Activated CD8-positive, alpha-beta memory T cell treated with anti-CD3 and anti-CD28 coated beads, Interleukin-2, amount 50 U/mL, for 1 hour (primary cell): ENCODE measurements around the gene LOXHD1.

ENCODE experiments used
- DNase-seq: peaks from one replicate; pipeline ENCODE4 v3.0.0-alpha.2; 2020; ENCODE audit errors: extremely low read depth

The LOXHD1 gene

GRCh38 chr18:46577546-46577945, 79.5 kb downstream of the LOXHD1 start:
- no peak for DNase-seq

- DNase-seq: no peak
These were observed 81.2 kb downstream of the LOXHD1 start for GRCh38 chr18:46575851-46576250.

- no peak for DNase-seq
These were observed 82.3 kb downstream of the LOXHD1 start for GRCh38 chr18:46574743-46575115.

- DNase-seq: no peak
These were observed 82.8 kb downstream of the LOXHD1 start for GRCh38 chr18:46574000-46574742.

GRCh38 chr18:46573156-46573555, 83.9 kb downstream of the LOXHD1 start:
- DNase-seq: no peak

- DNase-seq: no peak
These were observed 85.3 kb downstream of the LOXHD1 start for GRCh38 chr18:46571756-46572155.

- no peak for DNase-seq
These were observed 86.4 kb downstream of the LOXHD1 start for GRCh38 chr18:46570666-46571065.

GRCh38 chr18:46570134-46570533, 86.9 kb downstream of the LOXHD1 start:
- no peak for DNase-seq

GRCh38 chr18:46569211-46569610, 87.8 kb downstream of the LOXHD1 start:
- DNase-seq: no peak

- no peak for DNase-seq
These were observed 89.8 kb downstream of the LOXHD1 start for GRCh38 chr18:46567196-46567595.

GRCh38 chr18:46566111-46566510, 90.9 kb downstream of the LOXHD1 start:
- no peak for DNase-seq

GRCh38 chr18:46565256-46565655, 91.8 kb downstream of the LOXHD1 start:
- DNase-seq: no peak

GRCh38 chr18:46563317-46563716, 93.7 kb downstream of the LOXHD1 start:
- no peak for DNase-seq

GRCh38 chr18:46562674-46563192, 94.3 kb downstream of the LOXHD1 start:
- no peak for DNase-seq

GRCh38 chr18:46560671-46561045, 96.4 kb downstream of the LOXHD1 start:
- no peak for DNase-seq

- DNase-seq: no peak
These were observed 96.9 kb downstream of the LOXHD1 start for GRCh38 chr18:46559946-46560670.

GRCh38 chr18:46559296-46559695, 97.7 kb downstream of the LOXHD1 start:
- DNase-seq: no peak

- DNase-seq: no peak
These were observed 100.3 kb downstream of the LOXHD1 start for GRCh38 chr18:46556590-46557206.

- DNase-seq: no peak
These were observed 101.3 kb downstream of the LOXHD1 start for GRCh38 chr18:46555724-46556123.

GRCh38 chr18:46555213-46555612, 101.8 kb downstream of the LOXHD1 start:
- DNase-seq: no peak

GRCh38 chr18:46554406-46555080, 102.5 kb downstream of the LOXHD1 start:
- no peak for DNase-seq

GRCh38 chr18:46550609-46551008, 106.4 kb downstream of the LOXHD1 start:
- DNase-seq: no peak
